GM19438 (cell line): ENCODE measurements around the gene CDHR1.

Source experiments
- ATAC-seq: cut with Tn5 transposase; IDR thresholded peaks from one replicate; pipeline ENCODE4 v1.9.1; 2021; ENCODE audit warnings: low read depth; ENCODE audit not compliant: unreplicated experiment

CDHR1 gene

GRCh38 chr10:84224411-84225028 lies 30.2 kb downstream of the CDHR1 start:
- no peak for ATAC-seq

GRCh38 chr10:84225427-84226173 lies 31.3 kb downstream of the CDHR1 start, which contains the start of gene LRIT2:
Gene LRIT2, minus strand, starts transcription at chr10:84225544. Its CDS starts 24 bp downstream, at chr10:84225520.
- ATAC-seq, result no peak

- no peak for ATAC-seq
Measured at GRCh38 chr10:84226616-84227015, 32.3 kb downstream of the CDHR1 start.

GRCh38 chr10:84227810-84228209 lies 33.5 kb downstream of the CDHR1 start:
- no peak for ATAC-seq

GRCh38 chr10:84230359-84230758 lies 36.0 kb downstream of the CDHR1 start:
- no peak for ATAC-seq

- ATAC-seq, result no peak
Measured at GRCh38 chr10:84232376-84232775, 38.0 kb downstream of the CDHR1 start.

- no peak for ATAC-seq
Measured at GRCh38 chr10:84233940-84234339, 39.6 kb downstream of the CDHR1 start.

- no peak for ATAC-seq
Measured at GRCh38 chr10:84234479-84234878, 40.1 kb downstream of the CDHR1 start.

- ATAC-seq, result no peak
Measured at GRCh38 chr10:84235096-84235495, 40.8 kb downstream of the CDHR1 start.

GRCh38 chr10:84236807-84237198 lies 42.5 kb downstream of the CDHR1 start:
- no peak for ATAC-seq

GRCh38 chr10:84237199-84238051 lies 43.1 kb downstream of the CDHR1 start:
- ATAC-seq, result no peak

GRCh38 chr10:84238909-84239308 lies 44.6 kb downstream of the CDHR1 start:
- no peak for ATAC-seq

GRCh38 chr10:84241185-84241790 lies 47.0 kb downstream of the CDHR1 start, which contains the start of gene LRIT1:
Gene LRIT1, minus strand, starts transcription at chr10:84241546. Its CDS starts 107 bp downstream, at chr10:84241439.
- ATAC-seq, result no peak

- no peak for ATAC-seq
Measured at GRCh38 chr10:84243759-84244158, 49.4 kb downstream of the CDHR1 start.

- ATAC-seq, result no peak
Measured at GRCh38 chr10:84244651-84245270, 50.4 kb downstream of the CDHR1 start, which contains the start of gene RGR. Gene RGR, plus strand, starts transcription at chr10:84245053. Its CDS starts 38 bp downstream, at chr10:84245091.

- no peak for ATAC-seq
Measured at GRCh38 chr10:84247496-84247895, 53.2 kb downstream of the CDHR1 start.

GRCh38 chr10:84248794-84249193 lies 54.5 kb downstream of the CDHR1 start:
- ATAC-seq, result no peak

- ATAC-seq, result no peak
Measured at GRCh38 chr10:84254552-84255478, 60.5 kb downstream of the CDHR1 start.
